OCI-LY3 (cell line): ENCODE results near the gene ADGRE1.

Experiments used
- H2AFZ ChIP-seq: fragments of 200-600, 300-600 bp; shearing (Covaris generic); 2 replicates; pipeline ENCODE4 v1.6.0; 2014; ENCODE audit warnings: antibody characterized with exemption, low read depth, low read length
- H3K27ac ChIP-seq: fragments of 200-600, 300-600 bp; sonication (generic); 2 replicates; pipeline ENCODE4 v1.5.1; 2014; ENCODE audit warnings: mild to moderate bottlenecking, low read length, moderate library complexity, mixed read lengths
- H3K27me3 ChIP-seq: fragments of 200-600, 300-600 bp; sonication (generic); 2 replicates; pipeline ENCODE4 v1.6.1; 2014; ENCODE audit warnings: low read depth, low read length, mixed read lengths
- H3K36me3 ChIP-seq: fragments of 200-600, 300-600 bp; sonication (generic); replicated peaks from 2 replicates; pipeline ENCODE3; 2014; ENCODE audit warnings: low read depth, low read length, mixed read lengths
- H3K4me1 ChIP-seq: fragments of 300-600, 200-600 bp; sonication (generic); 2 replicates; pipeline ENCODE4 v1.6.1; 2014; ENCODE audit warnings: low read length, mixed read lengths
- H3K4me2 ChIP-seq: fragments of 200-600, 300-600 bp; sonication (generic); 2 replicates; pipeline ENCODE4 v1.6.1; 2014; ENCODE audit warnings: low read length, mixed read lengths
- H3K4me3 ChIP-seq: fragments of 300-600, 200-600 bp; sonication (generic); 2 replicates; pipeline ENCODE4 v1.5.1; 2014; ENCODE audit warnings: antibody characterized with exemption, mild to moderate bottlenecking, low read length, moderate library complexity
- H3K79me2 ChIP-seq: fragments of 300-600, 200-600 bp; shearing (Covaris generic); 2 replicates; pipeline ENCODE4 v1.6.1; 2014; ENCODE audit warnings: mild to moderate bottlenecking, low read length, mixed read lengths
- H3K9ac ChIP-seq: fragments of 300-600, 200-600 bp; shearing (Covaris generic); 2 replicates; pipeline ENCODE4 v1.6.0; 2014; ENCODE audit warnings: mild to moderate bottlenecking, low read length, moderate library complexity
- H3K9me3 ChIP-seq: fragments of 200-600, 300-600 bp; shearing (Covaris generic); 2 replicates; pipeline ENCODE4 v1.6.1; 2014; ENCODE audit warnings: low read length, mixed read lengths; ENCODE audit not compliant: insufficient read depth
- H4K20me1 ChIP-seq: fragments of 200-600, 300-600 bp; sonication (generic); 2 replicates; pipeline ENCODE4 v1.6.1; 2016; ENCODE audit warnings: low read length, mixed read lengths; ENCODE audit not compliant: insufficient read depth
- CTCF ChIP-seq: fragments of 200-600, 300-600 bp; sonication (generic); IDR thresholded peaks from 2 replicates; pipeline ENCODE4 v1.5.1; 2014; ENCODE audit warnings: antibody characterized with exemption, low read length, low read depth
- EZH2phosphoT487 ChIP-seq: fragments of 200-600 bp; shearing (Covaris generic); IDR thresholded peaks from 2 replicates; pipeline ENCODE4 v1.6.1; 2018; ENCODE audit warnings: antibody characterized with exemption, mixed run types, low read depth

The ADGRE1 gene

GRCh38 chr19:6948884-6949283, 61.5 kb downstream of the ADGRE1 start:
- Histone ChIP-seq H3K27ac (no peak overlapping the region), H3K4me3 (no peak overlapping the region), H3K4me2 (no peak overlapping the region), H4K20me1 (no peaks in the 10 kb centered on the region), H3K9ac (no peak overlapping the region), H3K27me3 (peaks cover 8% of the 10 kb centered on the region; the same call in 1 of the 2 replicates), H3K4me1 (peaks cover 12% of the 10 kb centered on the region), H3K36me3 (no peaks in the 10 kb centered on the region), H2AFZ (no peak overlapping the region), H3K79me2 (no peaks in the 10 kb centered on the region), H3K9me3 (no peaks in the 10 kb centered on the region)
- TF ChIP-seq EZH2phosphoT487: no peak
- TF ChIP-seq CTCF: no peak

- H3K4me3 ChIP-seq: no peak overlapping the region
- no peak overlapping the region for H2AFZ ChIP-seq
- H3K9ac ChIP-seq: no peak overlapping the region
- no peak for TF ChIP-seq CTCF
- no peak for TF ChIP-seq EZH2phosphoT487
- peaks cover 35% of the 10 kb centered on the region; the same call in 1 of the 2 replicates for H3K27me3 ChIP-seq
- peaks cover 5% of the 10 kb centered on the region for H3K4me1 ChIP-seq
- no peak overlapping the region for H3K4me2 ChIP-seq
- H3K9me3 ChIP-seq: no peaks in the 10 kb centered on the region
- H3K36me3 ChIP-seq: no peaks in the 10 kb centered on the region
- no peaks in the 10 kb centered on the region for H3K79me2 ChIP-seq
- H3K27ac ChIP-seq: no peak overlapping the region
- H4K20me1 ChIP-seq: no peaks in the 10 kb centered on the region
These were observed 65.6 kb downstream of the ADGRE1 start for GRCh38 chr19:6952956-6953355.

GRCh38 chr19:6955082-6955481, 67.7 kb downstream of the ADGRE1 start:
- Histone ChIP-seq H3K79me2 (no peaks in the 10 kb centered on the region), H2AFZ (no peak overlapping the region), H3K9me3 (no peaks in the 10 kb centered on the region), H3K27me3 (peaks cover 40% of the 10 kb centered on the region; the same call in 1 of the 2 replicates), H3K4me2 (no peak overlapping the region), H3K4me1 (no peaks in the 10 kb centered on the region), H3K27ac (no peak overlapping the region), H3K9ac (no peak overlapping the region), H3K36me3 (no peaks in the 10 kb centered on the region), H4K20me1 (no peaks in the 10 kb centered on the region), H3K4me3 (no peak overlapping the region)
- TF ChIP-seq CTCF: no peak
- no peak for TF ChIP-seq EZH2phosphoT487

GRCh38 chr19:6956573-6956972, 69.2 kb downstream of the ADGRE1 start:
- H2AFZ ChIP-seq: no peak overlapping the region
- no peak overlapping the region for H3K9ac ChIP-seq
- no peaks in the 10 kb centered on the region for H3K79me2 ChIP-seq
- no peaks in the 10 kb centered on the region for H3K4me1 ChIP-seq
- no peak overlapping the region for H3K4me2 ChIP-seq
- no peak overlapping the region for H3K4me3 ChIP-seq
- no peak overlapping the region for H3K27ac ChIP-seq
- TF ChIP-seq CTCF: no peak
- no peak for TF ChIP-seq EZH2phosphoT487
- H4K20me1 ChIP-seq: no peaks in the 10 kb centered on the region
- H3K36me3 ChIP-seq: no peaks in the 10 kb centered on the region
- no peaks in the 10 kb centered on the region for H3K9me3 ChIP-seq
- H3K27me3 ChIP-seq: peaks cover 51% of the 10 kb centered on the region
